HG03139 (cell line): ENCODE results near the gene SKAP2.

Source experiments
- ATAC-seq: cut with Tn5 transposase; IDR thresholded peaks from one replicate; pipeline ENCODE4 v1.9.1; 2021; ENCODE audit not compliant: unreplicated experiment

SKAP2 gene, protein sequence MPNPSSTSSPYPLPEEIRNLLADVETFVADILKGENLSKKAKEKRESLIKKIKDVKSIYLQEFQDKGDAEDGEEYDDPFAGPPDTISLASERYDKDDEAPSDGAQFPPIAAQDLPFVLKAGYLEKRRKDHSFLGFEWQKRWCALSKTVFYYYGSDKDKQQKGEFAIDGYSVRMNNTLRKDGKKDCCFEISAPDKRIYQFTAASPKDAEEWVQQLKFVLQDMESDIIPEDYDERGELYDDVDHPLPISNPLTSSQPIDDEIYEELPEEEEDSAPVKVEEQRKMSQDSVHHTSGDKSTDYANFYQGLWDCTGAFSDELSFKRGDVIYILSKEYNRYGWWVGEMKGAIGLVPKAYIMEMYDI

GRCh38 chr7:26864309-26865093, at the start of gene SKAP2:
Gene SKAP2, minus strand, starts transcription at chr7:26864590. Its CDS starts 161 bp downstream, at chr7:26864429.
- peak; percentile 87 for ATAC-seq

DNA sequence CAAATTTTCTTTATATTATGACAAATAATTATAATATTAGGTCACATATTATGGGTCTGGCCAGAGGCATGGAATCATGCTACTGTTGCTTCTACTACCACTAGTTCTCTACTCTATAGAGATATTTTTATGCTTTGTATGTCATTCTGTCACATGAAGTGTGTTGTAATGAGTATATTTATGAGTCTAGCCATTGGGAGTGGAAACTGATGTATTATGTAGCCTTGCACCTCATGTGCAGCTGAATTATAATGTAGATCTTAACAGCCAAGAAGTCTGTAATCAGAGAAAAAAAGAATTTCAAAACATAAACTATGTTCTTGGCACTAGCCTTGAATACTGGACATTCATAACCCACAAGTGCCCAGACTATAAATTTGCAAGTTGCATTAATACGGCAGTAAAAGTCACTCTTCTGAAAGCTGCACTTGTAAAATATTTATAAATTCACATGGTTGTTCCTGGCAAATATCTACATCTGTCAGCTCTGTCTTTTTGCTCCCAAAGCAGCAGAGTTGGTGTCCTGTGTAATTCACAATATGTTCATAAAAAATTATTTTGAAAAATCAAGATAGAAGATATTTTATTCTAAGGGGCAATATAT, 48.6 kb upstream of the SKAP2 start:
- no peak for ATAC-seq

- no peak for ATAC-seq
These were observed 47.9 kb upstream of the SKAP2 start for GRCh38 chr7:26912338-26912737.

DNA sequence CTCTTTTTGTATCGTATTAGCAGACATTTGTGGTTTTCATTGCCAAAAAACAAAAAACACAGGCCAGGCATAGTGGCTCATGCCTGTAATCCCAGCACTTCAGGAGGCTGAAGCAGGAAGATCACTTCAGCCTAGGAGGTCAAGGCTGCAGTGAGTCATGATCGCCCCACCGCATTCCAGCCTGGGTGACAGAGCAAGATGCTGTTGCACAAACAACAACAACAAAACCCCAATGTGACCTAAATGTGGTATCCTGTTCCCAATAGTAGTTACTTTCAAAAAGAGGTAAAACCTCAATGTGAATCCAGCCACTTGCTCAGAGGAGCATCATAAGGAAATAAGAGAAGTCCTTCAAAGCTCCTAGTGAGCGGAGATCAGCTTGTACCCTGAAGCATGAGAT, 45.8 kb upstream of the SKAP2 start:
- ATAC-seq = no peak

GRCh38 chr7:26900251-26900650, 35.9 kb upstream of the SKAP2 start:
- no peak for ATAC-seq

DNA sequence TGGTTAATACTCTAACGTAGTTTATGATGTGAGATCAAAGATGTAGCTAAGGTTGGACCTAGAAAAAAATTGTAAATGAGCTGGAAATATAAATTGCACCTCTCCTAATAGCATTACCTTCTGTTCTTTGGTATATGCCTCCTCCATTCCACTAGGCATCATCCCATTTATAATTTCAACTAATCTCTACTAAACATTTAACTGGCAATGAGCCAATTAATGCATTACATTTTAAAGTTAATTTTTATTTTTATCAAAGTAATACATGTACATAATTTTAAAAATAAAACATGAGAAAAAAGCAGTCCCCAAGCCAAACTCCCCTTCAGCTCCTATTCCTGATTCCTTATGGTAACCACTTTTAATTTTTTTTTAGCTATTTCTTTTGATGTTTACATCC, 35.1 kb upstream of the SKAP2 start:
- ATAC-seq = no peak

DNA sequence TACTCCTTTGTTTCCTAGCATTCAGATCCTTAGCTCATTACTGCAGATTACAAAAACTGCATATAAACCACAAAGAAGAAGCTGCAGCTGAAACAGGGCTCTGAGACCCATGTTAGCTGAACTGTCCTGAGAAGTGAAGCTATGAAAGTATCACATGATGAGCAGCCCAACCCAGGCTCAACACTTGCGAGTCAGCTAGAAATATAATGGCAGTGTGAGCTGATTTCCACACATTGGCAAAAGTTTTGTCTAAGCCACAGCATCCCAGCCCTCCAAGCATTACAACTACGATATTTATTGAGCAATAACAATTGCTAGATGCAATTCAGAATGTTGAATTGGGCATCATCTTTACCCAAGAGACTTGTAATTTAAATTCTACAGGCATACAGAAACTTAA, 34.5 kb upstream of the SKAP2 start:
- no peak for ATAC-seq

DNA sequence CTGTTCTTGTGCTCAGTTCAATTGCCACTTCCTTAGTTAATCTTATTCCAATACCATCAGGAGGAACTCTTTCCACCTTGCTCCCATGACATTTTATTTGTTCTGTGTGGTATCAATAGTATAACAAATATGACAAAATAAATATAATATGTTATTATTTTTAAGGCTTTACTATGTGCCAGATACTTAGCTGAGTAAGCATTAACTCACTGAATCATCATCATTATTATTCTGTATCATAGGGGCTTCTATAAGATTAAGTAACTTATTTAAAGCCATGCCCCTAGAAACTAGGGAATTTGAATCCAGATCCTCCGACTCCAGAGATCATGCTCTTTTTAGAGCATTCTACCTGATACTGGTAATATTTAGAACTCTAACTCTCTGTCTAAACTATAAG, 33.5 kb upstream of the SKAP2 start:
- no peak for ATAC-seq

GRCh38 chr7:26891400-26892350, 27.3 kb upstream of the SKAP2 start:
- ATAC-seq = no peak

DNA sequence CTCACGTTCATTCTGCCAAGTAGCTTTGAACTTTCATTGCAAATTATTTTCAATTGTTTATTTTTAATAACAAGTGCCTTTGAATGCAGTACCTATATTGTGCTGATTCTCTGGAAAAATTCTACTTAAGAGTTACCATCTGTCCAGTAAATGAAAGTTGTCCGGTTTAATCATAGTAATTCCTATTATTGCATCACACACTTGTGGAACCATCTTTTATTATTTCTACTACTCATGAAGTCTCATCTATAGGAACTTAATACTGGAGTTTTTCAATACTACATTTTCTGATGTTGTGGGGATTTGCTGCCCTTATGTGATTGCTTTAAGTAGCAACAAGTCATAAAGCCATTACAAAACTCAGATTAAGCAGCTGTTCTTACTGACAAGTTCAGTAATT, 16.5 kb upstream of the SKAP2 start:
- no peak for ATAC-seq

- ATAC-seq = no peak
These were observed 15.3 kb upstream of the SKAP2 start for GRCh38 chr7:26879671-26880070.

GRCh38 chr7:26868841-26869495, 4.6 kb upstream of the SKAP2 start:
- ATAC-seq = no peak

DNA sequence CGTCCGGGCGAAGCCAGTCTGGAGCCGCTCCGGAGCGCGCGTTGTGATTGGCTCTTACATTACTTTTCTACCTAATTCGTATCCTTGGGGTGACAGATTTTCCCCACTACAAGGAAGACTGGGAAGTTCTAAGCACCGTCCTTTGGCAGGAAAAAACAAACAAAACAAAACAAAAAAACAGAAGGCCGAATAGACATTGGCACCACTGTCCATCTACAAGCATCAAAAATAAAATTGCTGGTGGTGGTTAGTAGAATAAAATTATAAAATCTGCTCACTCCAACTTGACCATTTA, 651 bp upstream of the SKAP2 start:
- peak; percentile 37 for ATAC-seq

- no peak for ATAC-seq
These were observed 677 bp downstream of the SKAP2 start for GRCh38 chr7:26863518-26864308.

DNA sequence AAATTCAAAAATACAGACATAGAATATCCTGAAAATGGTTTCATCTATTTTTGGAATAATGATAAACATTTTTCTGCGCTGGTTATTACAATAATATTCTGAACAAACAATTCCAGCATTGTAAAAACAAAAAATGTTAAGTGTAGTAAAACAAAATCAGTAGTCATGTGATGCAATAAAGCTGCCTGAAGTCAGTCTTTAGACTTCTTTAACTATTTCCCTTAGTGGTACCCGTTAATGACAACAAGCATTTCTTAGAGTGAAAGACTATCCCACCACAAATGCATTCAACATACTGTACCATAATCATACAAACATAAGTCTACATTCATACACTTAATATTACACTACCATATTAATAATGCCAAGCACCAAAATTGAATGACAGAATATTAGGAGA, 1.6 kb downstream of the SKAP2 start:
- no peak for ATAC-seq

- ATAC-seq = no peak
These were observed 3.3 kb downstream of the SKAP2 start for GRCh38 chr7:26861050-26861449.

GRCh38 chr7:26860361-26860760, 4.0 kb downstream of the SKAP2 start:
- no peak for ATAC-seq

GRCh38 chr7:26859720-26860119, 4.7 kb downstream of the SKAP2 start:
- no peak for ATAC-seq

- ATAC-seq = no peak
These were observed 5.7 kb downstream of the SKAP2 start for GRCh38 chr7:26858735-26859134.

DNA sequence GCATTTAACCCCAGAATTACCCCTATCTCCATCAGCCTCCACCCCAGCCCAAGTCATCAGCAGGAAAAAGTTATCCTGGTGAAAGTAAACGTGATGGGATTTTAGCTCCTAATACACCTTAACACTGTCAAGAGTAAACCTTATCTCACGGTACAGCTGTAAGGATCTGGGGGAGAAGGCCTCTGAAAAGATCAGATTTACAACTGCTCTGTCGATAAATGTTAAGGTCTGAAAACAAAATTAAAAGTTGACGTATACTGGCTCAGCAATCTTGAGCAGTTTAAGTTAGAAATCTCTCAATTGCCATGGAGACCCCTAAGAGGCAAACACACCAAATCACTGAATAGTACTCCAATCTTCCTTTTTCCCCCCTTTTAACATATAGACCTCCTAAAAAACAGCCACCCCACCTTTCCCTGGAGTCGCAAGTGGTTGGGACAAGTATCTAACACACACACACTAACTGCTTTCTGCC, 6.1 kb downstream of the SKAP2 start:
- no peak for ATAC-seq
